DND-41 (cell line): ENCODE data around the gene CIB2.

Experiments
- ATAC-seq: fragments of 200-7000 bp; cut with Tn5 transposase; 3 replicates; pipeline ENCODE4 v1.9.1; 2021; ENCODE audit warnings: low read depth; ENCODE audit not compliant: insufficient read depth
- DNase-seq: peaks from one replicate; pipeline ENCODE4 v3.0.0-alpha.2; 2020
- H2AFZ ChIP-seq: 2 replicates; pipeline ENCODE4 v1.6.0; 2012; ENCODE audit warnings: low read depth, low read length
- H3K27ac ChIP-seq: 2 replicates; pipeline ENCODE4 v1.5.1; 2012; ENCODE audit warnings: low read length, inconsistent platforms
- H3K27me3 ChIP-seq: fragments of 200-600 bp; sonication (generic); 2 replicates; pipeline ENCODE4 v1.6.0; 2012; ENCODE audit warnings: low read length, mild to moderate bottlenecking, inconsistent platforms; ENCODE audit not compliant: insufficient read depth, poor library complexity
- H3K36me3 ChIP-seq: 2 replicates; pipeline ENCODE4 v1.5.1; 2012; ENCODE audit warnings: low read length, inconsistent platforms; ENCODE audit not compliant: insufficient read depth
- H3K4me1 ChIP-seq: 2 replicates; pipeline ENCODE4 v1.5.1; 2012; ENCODE audit warnings: mild to moderate bottlenecking, low read length; ENCODE audit not compliant: insufficient read depth
- H3K4me2 ChIP-seq: 2 replicates; pipeline ENCODE4 v1.6.0; 2012; ENCODE audit warnings: mild to moderate bottlenecking, moderate library complexity, low read length, inconsistent platforms; ENCODE audit not compliant: insufficient read depth
- H3K4me3 ChIP-seq, 2 experiments: fragments of 200-600 bp in 1 of 2; shearing (Covaris generic) in 1 of 2; 2 replicates each; pipeline ENCODE4 v1.5.1; 2012 to 2016; ENCODE audit warnings: inconsistent platforms in 2 of 2, low read length in 2 of 2, mild to moderate bottlenecking in 2 of 2, low read depth in 1 of 2, moderate library complexity in 1 of 2
- H3K79me2 ChIP-seq: 2 replicates; pipeline ENCODE4 v1.6.0; 2012; ENCODE audit warnings: low read length, inconsistent platforms; ENCODE audit not compliant: insufficient read depth
- H3K9ac ChIP-seq: 2 replicates; pipeline ENCODE4 v1.6.0; 2012; ENCODE audit warnings: low read depth, mild to moderate bottlenecking, inconsistent platforms, low read length, moderate library complexity
- H3K9me3 ChIP-seq: 2 replicates; pipeline ENCODE4 v1.5.1; 2012; ENCODE audit warnings: low read length, moderate library complexity, mild to moderate bottlenecking, inconsistent platforms; ENCODE audit not compliant: insufficient read depth, severe bottlenecking
- H4K20me1 ChIP-seq: 2 replicates; pipeline ENCODE4 v1.6.0; 2012; ENCODE audit warnings: low read length; ENCODE audit not compliant: insufficient read depth
- EZH2 ChIP-seq: IDR thresholded peaks from 3 replicates; pipeline ENCODE4 v1.6.1; 2012; ENCODE audit warnings: borderline replicate concordance, low read depth, mild to moderate bottlenecking, moderate library complexity, low read length, inconsistent platforms; ENCODE audit not compliant: severe bottlenecking
- TF ChIP-seq, protein P1 (sequence below): IDR thresholded peaks from 2 replicates; pipeline ENCODE4 v1.5.1; 2012; ENCODE audit warnings: borderline replicate concordance, low read length, moderate library complexity, mild to moderate bottlenecking; ENCODE audit not compliant: poor library complexity, severe bottlenecking; ENCODE audit errors: extremely low read depth

CIB2 gene

DNA sequence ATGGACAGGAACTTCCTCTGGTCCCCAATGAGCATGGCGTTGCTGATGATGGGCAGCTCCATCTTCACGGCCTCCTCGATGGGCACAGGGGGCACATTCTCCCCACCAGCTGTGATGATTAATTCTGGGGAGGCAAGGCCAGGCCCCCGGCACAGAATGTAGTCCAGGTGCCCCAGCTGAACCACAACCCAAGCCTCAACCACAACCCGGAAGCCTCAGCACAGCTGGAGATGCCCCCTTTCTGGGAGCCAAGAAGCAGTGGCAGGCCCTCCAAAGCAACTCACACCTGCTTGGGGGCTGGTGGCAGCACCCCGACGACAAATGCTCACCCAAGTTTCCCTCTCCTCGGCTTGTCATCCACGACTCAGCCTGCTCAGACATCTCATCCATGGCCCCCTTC lies 43.2 kb upstream of the CIB2 start:
- no peak for TF ChIP-seq EZH2
- TF ChIP-seq, protein P1, sequence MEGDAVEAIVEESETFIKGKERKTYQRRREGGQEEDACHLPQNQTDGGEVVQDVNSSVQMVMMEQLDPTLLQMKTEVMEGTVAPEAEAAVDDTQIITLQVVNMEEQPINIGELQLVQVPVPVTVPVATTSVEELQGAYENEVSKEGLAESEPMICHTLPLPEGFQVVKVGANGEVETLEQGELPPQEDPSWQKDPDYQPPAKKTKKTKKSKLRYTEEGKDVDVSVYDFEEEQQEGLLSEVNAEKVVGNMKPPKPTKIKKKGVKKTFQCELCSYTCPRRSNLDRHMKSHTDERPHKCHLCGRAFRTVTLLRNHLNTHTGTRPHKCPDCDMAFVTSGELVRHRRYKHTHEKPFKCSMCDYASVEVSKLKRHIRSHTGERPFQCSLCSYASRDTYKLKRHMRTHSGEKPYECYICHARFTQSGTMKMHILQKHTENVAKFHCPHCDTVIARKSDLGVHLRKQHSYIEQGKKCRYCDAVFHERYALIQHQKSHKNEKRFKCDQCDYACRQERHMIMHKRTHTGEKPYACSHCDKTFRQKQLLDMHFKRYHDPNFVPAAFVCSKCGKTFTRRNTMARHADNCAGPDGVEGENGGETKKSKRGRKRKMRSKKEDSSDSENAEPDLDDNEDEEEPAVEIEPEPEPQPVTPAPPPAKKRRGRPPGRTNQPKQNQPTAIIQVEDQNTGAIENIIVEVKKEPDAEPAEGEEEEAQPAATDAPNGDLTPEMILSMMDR, result no peak
- H3K27me3 ChIP-seq, result no peaks in the 10 kb centered on the region
- no peak overlapping the region for H2AFZ ChIP-seq
- DNase-seq, result peak; percentile 95
- ATAC-seq, result peak; percentile 88
- peaks cover 46% of the 10 kb centered on the region for H3K4me1 ChIP-seq
- peak overlapping the region; percentile 45 for H3K9ac ChIP-seq
- H3K4me2 ChIP-seq, result peak overlapping the region; percentile 51
- peak overlapping the region; percentile 94 for H3K27ac ChIP-seq
- no peaks in the 10 kb centered on the region for H3K9me3 ChIP-seq
- peak overlapping the region in 1 of 2 experiments; percentile 10; a peak in 1 of 4 replicates for H3K4me3 ChIP-seq
- H4K20me1 ChIP-seq, result no peaks in the 10 kb centered on the region
- peaks cover 34% of the 10 kb centered on the region for H3K36me3 ChIP-seq
- H3K79me2 ChIP-seq, result no peaks in the 10 kb centered on the region

DNA sequence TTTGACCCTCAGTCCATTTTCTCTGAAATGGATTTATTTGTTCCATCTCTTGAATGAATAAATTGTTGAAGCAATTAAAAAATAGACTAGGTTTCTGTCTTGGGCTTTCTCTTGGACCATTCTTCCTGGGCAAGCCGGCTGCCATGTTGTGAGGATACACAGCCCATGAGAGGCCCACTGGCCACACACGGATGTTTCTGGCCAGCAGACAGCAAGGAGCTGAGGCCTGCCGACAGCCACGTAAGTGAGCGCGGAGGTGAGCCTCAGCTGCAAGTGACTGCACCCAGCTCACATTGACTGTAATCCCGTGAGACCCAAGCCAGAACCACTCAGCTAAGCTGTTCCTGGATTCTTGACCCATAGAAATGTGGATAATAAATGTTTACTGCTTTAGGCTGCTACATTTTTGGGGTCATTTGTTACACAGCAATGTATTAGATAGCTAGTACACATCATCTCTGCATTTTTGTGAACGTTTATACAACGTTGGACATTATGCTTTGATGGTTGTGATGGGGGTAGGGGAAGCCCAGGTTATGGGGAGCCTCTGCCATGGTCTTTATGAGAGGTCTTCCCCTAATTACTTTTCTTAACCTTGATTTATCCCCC lies 40.7 kb upstream of the CIB2 start:
- ATAC-seq, result no peak
- TF ChIP-seq, protein P1, result no peak
- TF ChIP-seq EZH2, result no peak
- Histone ChIP-seq H3K4me2 (no peak overlapping the region), H3K27me3 (no peaks in the 10 kb centered on the region), H3K9me3 (no peaks in the 10 kb centered on the region), H3K4me1 (peaks cover 64% of the 10 kb centered on the region), H4K20me1 (no peaks in the 10 kb centered on the region), H2AFZ (no peak overlapping the region), H3K36me3 (peaks cover 52% of the 10 kb centered on the region), H3K9ac (no peak overlapping the region), H3K79me2 (peaks cover 3% of the 10 kb centered on the region; the same call in 1 of the 2 replicates), H3K4me3 (no peak overlapping the region), H3K27ac (peak overlapping the region; percentile 93)
- no peak for DNase-seq

DNA sequence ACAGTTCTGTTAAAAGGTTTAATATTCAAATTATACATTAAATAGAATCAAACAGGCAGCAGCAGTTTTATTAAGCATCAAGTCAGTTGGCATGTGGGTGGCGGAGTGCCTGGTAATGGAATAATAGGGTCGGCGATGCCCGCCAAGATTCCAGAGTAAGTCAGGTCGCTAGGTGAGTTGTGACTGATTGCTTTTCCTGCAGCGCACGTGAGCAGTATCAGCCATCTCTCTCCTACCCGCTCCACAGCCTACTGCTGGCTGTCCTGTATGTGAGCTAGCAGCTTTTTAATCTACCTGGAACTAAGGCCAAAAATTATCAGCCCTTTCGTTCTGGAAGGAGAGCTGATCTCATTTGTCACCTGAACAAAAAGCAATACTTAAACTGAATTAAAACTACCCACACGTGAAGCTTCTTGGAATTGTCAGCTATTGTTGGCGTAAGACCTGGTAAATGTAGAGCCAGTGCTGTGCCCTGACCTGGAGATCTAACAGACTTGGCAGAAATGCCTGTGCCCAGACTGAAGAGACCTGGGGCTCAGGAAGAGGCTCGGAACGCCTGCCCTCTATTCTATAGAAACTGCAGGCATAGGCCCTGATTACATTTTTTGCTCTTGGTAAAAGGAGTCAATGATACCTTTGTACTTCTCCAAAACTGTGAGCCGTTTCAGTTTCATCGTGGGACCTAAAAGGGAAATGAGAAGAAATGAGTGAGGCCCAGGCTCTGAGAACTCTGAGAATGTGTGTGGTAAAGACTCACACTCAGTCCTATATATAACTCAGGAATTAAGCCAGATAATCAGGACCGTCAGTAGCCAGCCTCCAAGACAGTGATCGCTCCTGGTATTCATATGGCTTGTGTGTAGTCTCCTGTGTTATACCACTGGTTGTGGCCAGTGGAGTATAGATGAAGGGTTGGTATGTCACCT lies 39.9 kb upstream of the CIB2 start:
- H3K9ac ChIP-seq, result no peak overlapping the region
- peaks cover 70% of the 10 kb centered on the region for H3K4me1 ChIP-seq

More for the DNA sequence above, 39.9 kb upstream of the CIB2 start:
- peaks cover 59% of the 10 kb centered on the region for H3K36me3 ChIP-seq
- H3K27me3 ChIP-seq, result no peaks in the 10 kb centered on the region
- no peaks in the 10 kb centered on the region for H4K20me1 ChIP-seq
- no peak overlapping the region for H3K4me3 ChIP-seq
- TF ChIP-seq, protein P1, result no peak
- TF ChIP-seq EZH2, result no peak
- no peak overlapping the region for H2AFZ ChIP-seq
- ATAC-seq (no peak), DNase-seq (no peak)
- H3K27ac ChIP-seq, result peak overlapping the region; percentile 29; the same call in 1 of the 2 replicates
- H3K4me2 ChIP-seq, result no peak overlapping the region
- H3K79me2 ChIP-seq, result peaks cover 3% of the 10 kb centered on the region; the same call in 1 of the 2 replicates
- no peaks in the 10 kb centered on the region for H3K9me3 ChIP-seq
